ENCODE data around the gene DMPK. TPM values are rescaled to one million over a fixed set of nuclear protein-coding genes. Genes with fewer than 3 reads are reported as not detected.
"Not testable (repeated sequence)": the region's sequence is repeated elsewhere in the genome, so short reads cannot be mapped to it uniquely, and the experiment has no call there.

The DMPK gene
- total RNA-seq, 1 donor from 2014 or later: 40.2 TPM

DNA sequence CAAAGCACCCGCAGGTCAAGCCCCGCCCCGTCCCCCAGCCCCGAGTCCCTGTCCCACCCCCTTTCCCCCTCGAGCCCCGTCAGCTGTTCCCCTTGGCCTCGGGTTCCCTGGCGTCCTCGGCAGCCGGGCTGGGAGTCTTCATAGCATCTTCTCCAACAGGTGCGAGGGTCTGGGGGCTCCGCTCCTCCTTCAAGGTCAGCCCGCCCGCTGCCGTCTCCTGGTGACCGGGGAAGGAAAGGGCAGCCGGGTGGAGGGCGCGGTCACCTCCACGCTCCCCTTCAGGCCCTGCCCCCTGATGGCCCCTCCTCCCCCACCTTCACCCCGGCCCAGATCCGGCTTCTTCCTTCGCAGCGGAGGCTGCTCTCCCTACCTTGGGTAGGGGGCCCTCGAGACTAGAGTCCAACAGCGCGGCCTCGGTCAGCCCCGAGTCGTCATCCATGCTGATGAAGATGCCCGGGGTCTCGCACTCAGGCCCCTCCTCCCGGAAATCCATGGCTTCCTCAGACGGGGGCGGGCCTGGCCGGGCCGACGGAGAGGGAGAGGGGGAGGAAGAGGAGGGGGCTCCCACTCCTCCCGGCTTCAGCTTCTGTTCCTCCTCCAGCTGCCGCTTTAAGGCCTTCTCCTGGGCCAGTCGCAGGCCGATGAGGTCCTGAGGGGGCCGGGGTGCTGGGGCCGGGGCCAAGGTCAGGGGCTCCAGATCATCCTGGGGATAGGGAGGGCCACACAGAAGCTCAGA is 33.4 kb upstream of the DMPK start:
- no peak for DNase-seq (ENCODE audit: extremely low read depth, low read depth, low spot score)

DNA sequence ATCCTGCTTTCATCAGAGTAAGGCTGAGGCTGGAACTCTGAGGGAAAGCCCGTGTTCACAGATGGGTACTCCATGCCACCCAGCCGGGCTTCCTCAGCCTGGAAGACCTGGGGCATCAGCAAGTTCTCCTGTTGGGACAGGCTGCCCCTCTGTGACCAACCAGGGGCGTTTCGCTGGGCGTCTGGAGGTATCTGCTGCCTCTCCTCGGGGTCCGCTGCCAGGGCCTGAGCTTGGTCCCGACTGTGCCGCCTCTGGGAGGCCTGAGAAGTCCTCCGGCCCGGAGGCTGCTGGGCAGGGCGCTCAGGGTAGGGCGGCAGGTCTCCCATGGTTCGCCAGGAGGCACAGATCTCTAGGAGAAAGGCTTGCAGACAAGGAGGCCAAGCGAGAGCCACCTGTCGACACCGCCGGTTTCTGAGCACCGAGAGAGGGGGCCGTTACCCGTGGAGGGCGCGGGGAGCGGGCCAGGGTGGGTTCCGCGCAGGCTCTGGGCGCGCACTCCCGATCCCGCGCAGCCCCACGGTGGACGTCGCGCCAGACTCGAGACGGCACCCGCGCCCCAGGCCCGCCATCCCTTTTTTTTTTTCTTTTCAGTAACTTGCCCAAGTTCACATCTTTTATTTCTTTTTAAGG is 32.7 kb upstream of the DMPK start, which contains the start of gene RSPH6A:
RSPH6A (minus strand) TSS at position 458 of the 630 bp plus-strand sequence; CDS start at position 326, 132 bp downstream.
- DNase-seq (ENCODE audit: extremely low read depth, low read depth, low spot score): no peak

DNA sequence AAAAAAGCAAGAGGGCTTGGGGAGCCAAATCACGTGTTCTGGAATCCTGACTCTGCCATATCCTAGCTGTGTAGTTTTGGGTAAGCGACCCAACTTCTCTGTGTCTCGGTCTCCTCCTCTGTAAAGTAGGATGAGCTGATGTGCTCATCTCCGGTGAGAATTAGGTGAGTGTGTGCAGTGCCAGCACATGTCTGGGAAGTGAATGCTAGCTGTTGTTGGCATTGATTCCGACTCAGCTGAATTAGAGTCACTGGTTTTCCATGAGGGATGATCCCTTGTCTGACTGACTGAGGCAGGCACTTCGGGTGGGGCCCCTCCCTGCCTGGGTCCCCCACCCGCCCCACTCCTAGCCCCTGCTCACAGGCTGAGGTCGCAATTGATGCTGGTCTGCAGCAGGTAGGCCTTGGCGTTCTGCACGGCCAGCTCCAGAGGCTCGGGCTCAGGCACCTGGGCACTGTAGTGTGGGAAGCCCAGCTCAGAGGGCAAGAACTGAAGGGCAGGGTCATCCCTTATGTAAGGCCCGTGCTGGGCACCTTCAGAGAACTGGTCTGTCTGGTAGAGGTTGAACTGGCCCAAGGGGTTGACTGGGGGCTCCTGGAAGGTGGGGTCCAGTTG is 32.0 kb upstream of the DMPK start:
- DNase-seq (ENCODE audit: extremely low read depth, low read depth, low spot score): no peak

DNA sequence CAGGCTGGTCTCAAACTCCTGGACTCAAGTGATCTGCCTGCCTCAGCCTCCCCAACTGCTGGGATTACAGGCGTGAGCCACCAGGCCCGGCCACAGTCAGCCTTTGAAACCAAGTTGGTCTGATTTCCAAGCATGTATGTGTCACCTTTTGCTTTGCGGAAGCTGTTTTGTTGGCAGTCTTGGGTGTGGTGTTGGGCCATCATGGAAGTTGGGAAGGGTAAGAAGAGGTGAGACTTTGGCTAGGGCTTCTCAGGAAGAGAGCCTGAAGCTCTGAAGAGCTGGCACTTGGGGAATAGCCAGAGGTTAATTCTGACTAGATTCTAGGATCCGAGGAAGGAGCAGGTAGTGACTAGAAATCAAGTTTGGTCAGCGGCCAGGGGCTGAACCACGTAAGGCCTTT is 30.0 kb upstream of the DMPK start:
- no peak for DNase-seq (ENCODE audit: extremely low read depth, low read depth, low spot score)

DNA sequence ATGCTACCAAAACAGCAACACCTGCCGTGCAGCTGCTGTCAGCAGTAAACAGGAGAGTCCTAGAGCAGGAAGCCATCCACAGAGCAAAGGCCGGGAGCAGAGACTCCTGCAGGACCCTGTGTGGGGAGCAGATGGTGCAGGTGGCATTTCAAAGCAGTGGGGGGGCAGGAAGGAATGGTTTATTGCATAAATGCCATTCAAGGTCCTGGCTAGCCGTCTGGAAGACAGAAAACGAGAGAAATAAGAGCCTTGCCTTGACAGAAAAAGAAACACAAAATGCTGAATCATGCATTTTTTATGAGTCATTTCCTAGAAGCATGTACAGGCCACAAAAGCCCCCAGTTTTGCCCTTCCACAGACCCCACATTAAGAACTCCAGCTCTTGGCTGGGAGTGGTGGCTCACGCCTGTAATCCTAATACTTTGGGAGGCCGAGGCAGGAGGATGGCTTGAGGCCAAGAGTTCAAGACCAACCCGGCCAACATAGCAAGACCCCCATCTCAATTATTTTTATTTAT is 27.4 kb upstream of the DMPK start:
- DNase-seq (ENCODE audit: extremely low read depth, low read depth, low spot score): peak; percentile 42

DNA sequence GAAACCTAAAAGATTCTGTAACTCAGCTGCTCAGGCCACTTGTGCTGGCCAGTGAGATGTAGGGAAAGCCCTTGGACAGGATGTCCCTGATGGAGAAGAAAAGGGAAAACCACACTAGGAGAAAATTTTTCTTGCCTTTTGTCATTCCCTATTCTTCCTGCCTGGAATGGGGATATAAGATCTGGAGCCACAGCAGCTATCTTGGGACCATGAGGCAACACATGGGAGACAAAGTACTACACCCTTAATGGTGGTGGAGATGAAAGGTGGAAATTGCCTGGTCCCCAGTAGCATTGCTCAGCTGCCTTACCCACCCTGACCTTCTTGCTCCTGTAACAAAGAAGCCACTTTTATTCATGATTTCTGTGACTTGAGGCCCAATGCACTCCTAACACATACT is 23.4 kb upstream of the DMPK start:
- DNase-seq (ENCODE audit: extremely low read depth, low read depth, low spot score): no peak

DNA sequence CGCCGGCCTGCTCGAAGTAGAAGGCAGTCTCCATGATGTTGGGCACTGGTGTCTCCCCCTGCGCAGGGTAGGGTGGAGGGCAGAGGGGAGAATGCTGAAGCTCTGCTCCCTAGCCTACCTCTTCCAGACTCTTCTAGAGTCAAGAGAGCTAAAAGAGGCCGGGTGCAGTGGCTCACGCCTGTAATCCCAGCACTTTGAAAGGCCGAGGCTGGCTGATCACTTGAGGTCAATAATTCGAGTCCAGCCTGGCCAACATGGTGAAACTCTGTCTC is 22.6 kb upstream of the DMPK start:
- no peak for DNase-seq (ENCODE audit: extremely low read depth, low read depth, low spot score)

DNA sequence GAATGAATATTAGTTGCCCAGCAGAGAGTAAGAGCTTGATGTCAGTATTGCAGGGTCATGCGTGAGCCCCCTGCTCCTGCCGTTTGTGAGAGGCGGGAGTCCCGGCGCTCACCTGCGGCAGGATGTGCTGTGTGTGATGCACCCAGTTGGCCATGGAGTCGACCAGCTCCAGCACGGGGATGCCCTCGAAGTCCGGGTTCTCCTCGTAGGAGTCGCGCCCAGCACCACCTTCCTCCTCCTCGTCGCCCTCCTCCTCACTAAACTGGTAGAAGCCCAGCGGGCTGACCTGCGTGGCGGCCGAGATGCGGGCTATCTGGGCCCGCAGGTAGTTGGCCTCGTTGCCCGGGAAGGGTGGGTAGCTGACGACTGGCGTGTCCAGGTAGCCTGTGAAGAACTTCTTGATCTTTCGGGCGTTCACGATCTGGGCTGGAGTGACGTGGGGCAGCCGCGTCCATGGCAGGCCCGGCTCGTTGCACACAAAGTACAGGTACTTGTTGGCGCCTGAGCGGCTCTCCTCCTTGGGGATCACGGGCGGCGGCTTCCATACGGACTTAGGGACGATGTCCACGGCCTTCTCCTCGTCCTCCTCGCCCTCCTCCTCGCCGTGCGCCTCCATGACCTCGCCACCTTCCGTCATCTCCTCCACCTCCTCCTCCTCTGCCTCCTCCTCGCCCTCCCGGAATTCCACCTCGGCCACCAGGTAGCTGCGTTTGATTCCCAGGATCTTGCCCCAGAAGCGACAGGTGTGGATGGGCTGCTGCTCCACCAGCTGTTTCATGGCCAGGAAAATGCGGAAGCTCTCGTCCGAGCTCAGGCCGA is 22.1 kb upstream of the DMPK start:
- DNase-seq (ENCODE audit: extremely low read depth, low read depth, low spot score): no peak

DNA sequence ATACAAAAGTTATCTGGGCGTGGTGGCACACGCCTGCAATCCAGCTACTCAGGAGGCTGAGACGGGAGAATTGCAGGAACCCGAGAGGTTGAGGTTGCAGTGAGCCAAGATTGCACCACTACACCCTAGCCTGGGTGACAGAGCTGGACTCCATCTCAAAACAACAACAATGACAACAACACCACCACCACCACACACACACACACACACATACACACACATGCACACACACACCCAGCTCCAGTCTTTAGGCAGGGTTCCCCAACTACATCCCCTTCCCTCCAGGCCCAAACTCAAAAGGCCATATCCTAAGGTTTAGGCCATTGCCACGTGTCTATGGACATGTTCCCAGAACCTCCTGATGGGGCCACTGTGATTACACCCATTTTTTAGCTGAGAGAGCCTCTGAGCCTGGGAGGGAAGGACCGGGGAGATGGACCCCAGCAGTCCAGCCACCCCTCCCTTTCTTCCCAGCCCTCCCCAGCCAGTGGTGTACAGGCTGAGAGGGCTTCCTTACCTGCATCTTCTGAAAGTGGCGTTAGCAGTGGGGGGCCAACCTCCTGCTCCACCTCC is 19.4 kb upstream of the DMPK start:
- no peak for DNase-seq (ENCODE audit: extremely low read depth, low read depth, low spot score)

DNA sequence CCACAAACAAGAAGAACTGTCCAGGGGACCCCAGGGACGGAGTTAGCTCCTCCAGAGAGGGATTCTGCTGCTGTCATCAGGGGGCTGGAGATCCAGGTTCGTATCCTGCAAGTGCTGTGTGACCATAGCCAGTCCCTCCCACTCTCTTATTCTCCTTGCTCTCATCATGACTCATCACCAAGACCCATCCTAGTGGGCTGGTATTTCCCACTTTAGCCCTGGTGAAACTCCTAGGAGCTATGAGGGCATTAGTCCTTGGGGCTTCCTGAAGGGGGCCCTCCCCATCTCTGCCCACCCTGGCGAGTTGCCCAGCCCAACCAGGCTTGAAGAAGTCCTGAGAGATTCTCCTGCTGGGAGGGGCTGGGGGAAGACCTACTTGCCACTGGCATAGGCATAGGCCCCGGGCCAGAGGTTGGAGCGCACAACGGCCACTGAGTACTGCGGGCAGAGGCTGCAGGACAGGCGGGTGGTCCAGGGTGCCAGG is 17.8 kb upstream of the DMPK start:
- no peak for DNase-seq (ENCODE audit: extremely low read depth, low read depth, low spot score)

DNA sequence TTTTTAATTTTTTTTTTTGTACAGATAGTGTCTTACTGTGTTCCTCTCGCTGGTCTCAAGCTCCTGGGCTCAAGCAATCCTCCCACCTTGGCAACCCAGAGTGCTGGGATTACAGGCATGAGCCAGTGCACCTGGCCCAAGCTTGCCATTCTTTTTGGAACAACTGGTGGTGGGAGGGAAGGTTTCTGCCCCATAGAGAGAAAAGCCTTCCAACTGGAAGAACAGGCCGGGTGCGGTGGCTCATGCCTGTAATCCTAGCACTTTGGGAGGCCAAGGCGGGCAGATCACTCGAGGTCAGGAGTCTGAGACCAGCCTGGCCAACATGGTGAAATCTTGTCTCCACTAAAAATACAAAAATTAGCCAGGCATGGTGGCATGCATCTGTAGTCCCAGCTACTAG is 17.3 kb upstream of the DMPK start:
- DNase-seq (ENCODE audit: extremely low read depth, low read depth, low spot score): not testable (repeated sequence)

DNA sequence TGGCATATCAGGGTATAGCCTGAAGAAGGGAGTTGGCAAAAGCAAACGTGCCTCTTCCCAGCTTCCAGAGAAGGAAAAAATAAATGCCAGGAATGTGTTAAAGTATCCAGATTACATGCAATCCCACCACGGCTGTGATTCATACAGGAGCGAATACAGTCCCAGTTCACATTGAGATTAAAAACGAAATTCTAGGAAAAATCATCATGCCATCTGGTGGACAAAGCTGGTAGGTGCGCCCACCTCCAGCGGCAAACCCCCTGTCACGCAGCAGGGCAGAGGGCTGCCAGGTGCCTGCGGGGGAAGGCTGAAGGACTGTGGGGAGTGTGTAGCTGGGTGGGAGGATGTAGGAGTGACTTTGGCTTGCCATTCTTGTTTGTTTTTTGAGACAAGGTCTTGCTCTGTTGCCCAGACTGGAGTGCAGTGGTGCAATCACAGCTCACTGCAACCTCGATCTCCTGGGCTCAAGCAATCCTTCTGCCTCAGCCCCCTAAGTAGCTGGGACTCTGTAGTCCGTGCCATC is 16.8 kb upstream of the DMPK start:
- DNase-seq (ENCODE audit: extremely low read depth, low read depth, low spot score): no peak

DNA sequence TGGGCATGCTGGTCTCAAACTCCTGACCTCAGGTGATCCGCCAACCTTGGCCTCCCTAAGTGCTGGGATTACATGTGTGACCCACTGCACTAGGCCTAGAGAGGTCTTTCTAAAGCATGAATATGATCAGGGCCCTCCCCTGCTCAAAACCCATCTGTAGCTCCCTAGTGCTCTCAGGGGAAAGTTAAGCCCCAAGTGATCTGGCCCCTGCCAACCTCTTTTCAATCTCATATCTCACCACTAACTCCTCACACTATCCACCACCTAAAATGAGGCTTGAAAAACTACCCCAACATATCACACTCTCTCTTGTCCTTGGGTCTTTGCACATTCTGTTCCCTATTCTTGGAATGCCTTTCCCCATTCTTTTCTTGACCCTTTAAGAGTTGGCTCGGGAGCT is 12.3 kb upstream of the DMPK start:
- no peak for DNase-seq (ENCODE audit: extremely low read depth, low read depth, low spot score)

DNA sequence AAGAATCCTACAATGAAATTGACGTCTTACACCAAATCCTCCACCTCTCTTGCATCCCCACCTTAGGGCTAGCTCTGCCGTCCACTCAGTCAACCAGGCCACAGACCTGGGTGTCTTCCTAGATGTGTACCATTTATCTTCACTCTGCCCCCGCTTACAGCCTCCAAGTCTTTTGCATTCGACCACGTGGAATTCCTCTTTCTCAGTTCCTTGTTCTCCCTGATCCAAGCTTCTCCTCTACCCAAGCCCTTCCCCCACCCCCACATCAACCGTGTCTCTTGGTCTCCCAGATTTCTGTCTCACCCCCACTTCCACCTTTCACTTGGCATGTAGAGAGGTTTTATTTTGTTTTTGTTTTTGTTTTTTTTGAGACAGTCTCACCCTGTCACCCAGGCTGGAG is 11.6 kb upstream of the DMPK start:
- no peak for DNase-seq (ENCODE audit: extremely low read depth, low read depth, low spot score)

DNA sequence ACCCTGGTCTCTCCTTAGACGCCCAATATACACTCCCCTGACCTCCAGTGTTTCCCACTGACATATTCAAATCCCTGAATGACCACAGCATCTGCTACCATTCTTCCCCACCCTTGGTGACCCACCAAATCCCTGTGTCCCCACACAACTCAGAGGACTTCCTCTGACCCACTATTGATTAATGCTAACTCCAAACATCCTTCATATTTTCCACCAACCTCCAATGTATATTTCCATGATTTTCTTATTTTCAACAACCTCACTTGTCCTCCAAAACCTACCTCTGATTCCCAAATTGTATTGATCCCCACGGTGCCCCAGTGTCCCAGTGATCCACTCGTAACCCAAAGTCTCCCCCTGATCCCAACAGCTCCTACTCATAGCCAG is 10.9 kb upstream of the DMPK start:
- no peak for DNase-seq (ENCODE audit: extremely low read depth, low read depth, low spot score)

DNA sequence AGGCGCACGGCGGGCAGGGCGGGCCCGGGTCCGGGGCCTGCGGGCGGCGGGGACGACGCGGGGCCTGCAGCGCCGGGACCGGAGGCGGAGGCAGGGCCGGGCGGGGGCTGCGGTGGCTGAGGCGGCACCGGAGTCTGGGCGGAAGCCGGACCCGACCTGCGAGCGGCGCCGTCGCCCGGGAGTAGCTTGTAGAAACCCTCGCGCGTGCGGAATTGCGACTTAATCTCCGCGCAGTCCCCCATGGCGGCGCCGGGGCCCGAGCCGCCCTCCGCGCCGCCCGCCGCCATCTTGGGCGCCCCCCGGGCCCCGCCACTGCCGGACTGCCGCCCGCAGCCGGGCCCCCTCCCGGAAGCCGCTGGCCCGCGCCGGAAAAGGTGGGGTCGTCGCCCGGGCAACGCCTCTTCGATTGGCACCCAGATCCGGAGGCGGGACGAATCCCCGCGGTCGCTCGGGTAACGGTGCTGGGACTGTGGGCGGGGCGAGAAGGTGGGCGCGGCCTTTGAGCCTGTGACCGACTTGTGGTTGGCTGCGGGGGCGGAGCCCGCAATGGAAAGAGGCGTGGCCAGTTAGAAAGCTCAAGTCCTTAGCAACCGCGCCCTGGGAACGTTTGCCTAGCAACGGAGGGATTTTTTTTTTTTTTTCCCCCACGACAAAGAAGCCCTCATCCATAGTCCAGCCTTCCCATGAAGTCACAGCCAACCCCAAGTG is 10.3 kb upstream of the DMPK start, which contains the start of gene DMWD:
DMWD (minus strand) TSS at position 376 of the 708 bp plus-strand sequence; CDS start at position 287, 89 bp downstream.
- peak; percentile 91 for DNase-seq (ENCODE audit: extremely low read depth, low read depth, low spot score)

DNA sequence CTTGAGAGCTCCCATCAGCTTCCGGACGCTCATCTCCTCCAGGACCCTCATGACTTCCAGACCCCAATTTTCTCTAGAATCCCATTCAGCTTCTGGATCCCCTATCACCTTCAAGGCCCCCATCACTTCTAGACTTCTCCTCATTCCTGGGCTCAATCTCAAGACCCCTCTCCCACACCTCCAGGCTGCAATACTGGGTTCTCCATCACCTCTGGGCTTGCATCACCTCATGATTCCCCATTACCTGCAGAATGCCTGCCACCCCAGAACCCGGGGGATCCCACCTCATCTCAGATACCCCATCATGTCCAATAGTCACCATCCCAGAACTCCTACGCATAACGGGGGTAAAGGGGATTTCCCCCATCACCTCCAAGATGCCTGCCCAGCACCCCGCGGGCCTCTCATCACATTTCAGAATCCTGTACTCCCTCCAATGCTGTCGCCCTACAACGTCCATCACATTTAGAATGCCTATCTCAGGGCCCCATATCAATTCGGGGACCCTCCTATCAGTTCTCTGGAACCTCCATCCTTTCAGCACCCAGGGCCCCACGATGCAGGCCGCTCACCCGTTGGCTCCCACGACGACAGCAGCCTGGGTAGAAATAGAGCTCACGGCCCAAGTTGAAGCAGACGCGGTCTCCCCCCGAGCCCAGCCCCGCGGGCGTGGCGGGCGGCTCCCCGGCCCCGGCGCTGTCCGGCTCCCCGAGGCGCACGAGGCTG is 9.6 kb upstream of the DMPK start:
- DNase-seq (ENCODE audit: extremely low read depth, low read depth, low spot score): no peak

DNA sequence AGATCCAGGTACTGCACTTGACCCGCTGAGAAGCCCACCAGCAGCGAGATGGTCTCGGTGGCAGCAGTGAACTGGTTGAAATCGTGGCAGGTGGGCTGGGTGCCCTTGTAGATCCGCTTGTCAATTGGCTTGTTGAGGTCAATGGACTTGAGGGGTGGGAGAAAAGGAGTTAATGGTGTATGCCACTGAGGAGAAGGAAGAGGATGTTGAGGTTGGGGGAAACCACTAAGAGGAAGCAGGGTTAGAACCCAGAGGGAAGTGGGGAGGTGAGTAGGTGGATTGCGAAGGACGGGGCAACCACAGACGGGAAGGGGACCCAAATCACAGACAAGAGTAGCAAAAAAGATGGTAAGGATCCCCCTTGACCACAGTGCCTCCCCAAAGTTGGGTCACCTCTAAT is 8.7 kb upstream of the DMPK start:
- no peak for DNase-seq (ENCODE audit: extremely low read depth, low read depth, low spot score)
